Measurements from ENCODE around the gene DLD. TPM values are rescaled to one million over a fixed set of nuclear protein-coding genes. Genes with fewer than 3 reads are reported as not detected.

DLD gene
- total RNA-seq, 1 donor from 2014 or later, result 19.2 TPM

DNA sequence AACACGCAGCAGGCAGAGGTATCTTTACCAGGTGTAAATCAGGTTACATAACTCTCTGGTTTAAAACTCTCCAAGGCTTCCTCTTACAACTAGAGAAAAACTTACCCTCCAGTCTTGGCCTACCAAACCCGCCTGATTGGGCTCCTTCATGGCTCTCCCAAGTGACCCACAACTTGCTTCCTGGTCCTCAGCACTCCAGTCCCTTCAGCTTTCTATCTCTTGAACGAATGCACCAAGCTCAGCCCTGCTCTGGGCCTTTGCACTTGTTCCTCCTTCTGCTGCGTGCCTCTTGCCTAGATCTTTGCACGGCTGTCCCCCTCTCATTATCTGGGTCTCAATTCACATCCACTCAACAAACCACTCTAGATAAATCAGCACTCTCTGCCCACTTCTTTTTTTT, 32.7 kb upstream of the DLD start:
- no peak for DNase-seq (ENCODE audit: low spot score in 2 of 2)
- intact Hi-C loops (cut with DNase I), result no loop called here
- H3K36me3 ChIP-seq, result no peaks in the 10 kb centered on the region
- H3K9me3 ChIP-seq, result no peaks in the 10 kb centered on the region
- H3K27ac ChIP-seq, result no peak overlapping the region
- no peaks in the 10 kb centered on the region for H3K27me3 ChIP-seq
- TF ChIP-seq, protein P1, sequence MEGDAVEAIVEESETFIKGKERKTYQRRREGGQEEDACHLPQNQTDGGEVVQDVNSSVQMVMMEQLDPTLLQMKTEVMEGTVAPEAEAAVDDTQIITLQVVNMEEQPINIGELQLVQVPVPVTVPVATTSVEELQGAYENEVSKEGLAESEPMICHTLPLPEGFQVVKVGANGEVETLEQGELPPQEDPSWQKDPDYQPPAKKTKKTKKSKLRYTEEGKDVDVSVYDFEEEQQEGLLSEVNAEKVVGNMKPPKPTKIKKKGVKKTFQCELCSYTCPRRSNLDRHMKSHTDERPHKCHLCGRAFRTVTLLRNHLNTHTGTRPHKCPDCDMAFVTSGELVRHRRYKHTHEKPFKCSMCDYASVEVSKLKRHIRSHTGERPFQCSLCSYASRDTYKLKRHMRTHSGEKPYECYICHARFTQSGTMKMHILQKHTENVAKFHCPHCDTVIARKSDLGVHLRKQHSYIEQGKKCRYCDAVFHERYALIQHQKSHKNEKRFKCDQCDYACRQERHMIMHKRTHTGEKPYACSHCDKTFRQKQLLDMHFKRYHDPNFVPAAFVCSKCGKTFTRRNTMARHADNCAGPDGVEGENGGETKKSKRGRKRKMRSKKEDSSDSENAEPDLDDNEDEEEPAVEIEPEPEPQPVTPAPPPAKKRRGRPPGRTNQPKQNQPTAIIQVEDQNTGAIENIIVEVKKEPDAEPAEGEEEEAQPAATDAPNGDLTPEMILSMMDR (IDR thresholded peaks at IDR 0.05), result no peak
- H3K4me3 ChIP-seq, result no peak overlapping the region
- no peaks in the 10 kb centered on the region for H3K4me1 ChIP-seq

DNA sequence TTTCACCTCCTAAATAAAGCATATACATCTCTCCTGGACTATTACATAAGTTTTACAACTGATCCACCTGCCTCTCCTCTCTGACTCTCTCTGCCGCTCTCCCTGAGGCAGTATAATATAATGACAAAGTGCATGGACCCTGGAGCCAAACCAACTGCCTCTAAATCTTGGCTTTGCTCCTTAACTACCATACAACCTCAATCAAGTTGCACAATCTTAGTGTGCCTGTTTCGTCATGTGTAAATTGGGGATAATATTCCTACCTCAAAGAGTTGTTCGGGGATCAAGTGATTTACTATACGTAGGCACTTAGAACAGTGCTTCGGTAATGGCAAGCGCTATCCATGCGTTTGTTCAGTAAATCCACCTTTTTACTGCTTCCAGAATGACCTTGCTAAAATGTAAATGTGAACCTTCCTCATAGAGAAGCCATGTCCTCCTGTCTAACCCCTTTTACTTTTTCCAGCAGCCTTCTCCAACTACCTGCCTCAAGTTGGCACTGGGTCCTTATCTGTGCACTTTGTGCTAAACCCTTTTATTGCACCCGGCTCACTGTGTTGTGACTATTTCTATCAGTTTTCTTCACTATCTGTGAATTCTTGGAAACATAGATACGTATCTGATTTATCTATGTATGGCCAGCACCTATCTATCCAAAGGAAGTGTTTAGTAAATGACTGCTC, 30.6 kb upstream of the DLD start:
- DNase-seq (ENCODE audit: low spot score in 2 of 2), result no peak
- no peaks in the 10 kb centered on the region for H3K27me3 ChIP-seq
- no peaks in the 10 kb centered on the region for H3K36me3 ChIP-seq
- no peak overlapping the region for H3K4me3 ChIP-seq
- no peaks in the 10 kb centered on the region for H3K9me3 ChIP-seq
- TF ChIP-seq, protein P1 (IDR thresholded peaks at IDR 0.05), result no peak
- no peak overlapping the region for H3K27ac ChIP-seq
- intact Hi-C loops (cut with DNase I), result no loop called here
- H3K4me1 ChIP-seq, result no peaks in the 10 kb centered on the region

DNA sequence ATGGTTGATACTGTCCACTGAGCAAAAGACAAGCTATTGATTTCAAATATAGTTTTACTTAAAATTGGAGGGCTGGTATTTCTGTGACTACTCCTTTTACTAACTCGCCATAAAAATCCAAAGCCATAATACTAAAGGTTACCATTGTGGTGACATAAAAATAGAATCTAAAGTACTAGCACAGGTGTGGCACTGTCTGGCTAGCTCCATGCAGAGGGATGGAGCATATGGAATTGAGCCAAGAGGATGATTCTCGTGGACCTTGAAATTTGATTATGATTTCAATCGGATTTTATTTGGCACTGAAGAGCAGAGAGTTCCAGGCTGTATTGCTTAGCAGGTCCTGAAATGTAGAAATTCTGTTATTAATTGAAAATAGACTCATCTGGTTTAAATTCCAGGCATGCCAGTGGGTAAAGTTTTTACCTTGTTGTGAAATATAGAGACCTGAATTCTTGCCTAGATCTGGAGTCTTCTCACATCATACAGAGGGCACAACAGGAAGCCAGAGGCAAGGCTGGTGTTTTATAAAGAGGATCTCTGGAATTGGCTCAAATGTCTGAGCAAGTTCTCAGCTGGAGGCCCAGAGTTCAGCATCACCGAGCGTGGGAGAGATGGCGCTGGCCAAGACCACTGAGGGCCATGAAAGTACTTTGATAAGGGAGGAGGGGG, 29.9 kb upstream of the DLD start:
- Histone ChIP-seq H3K36me3 (no peaks in the 10 kb centered on the region), H3K27ac (no peak overlapping the region), H3K4me3 (no peak overlapping the region), H3K4me1 (no peaks in the 10 kb centered on the region), H3K27me3 (no peaks in the 10 kb centered on the region), H3K9me3 (no peaks in the 10 kb centered on the region)
- intact Hi-C loops (cut with DNase I), result no loop called here
- TF ChIP-seq, protein P1 (IDR thresholded peaks at IDR 0.05), result no peak
- DNase-seq (ENCODE audit: low spot score in 2 of 2), result no peak

DNA sequence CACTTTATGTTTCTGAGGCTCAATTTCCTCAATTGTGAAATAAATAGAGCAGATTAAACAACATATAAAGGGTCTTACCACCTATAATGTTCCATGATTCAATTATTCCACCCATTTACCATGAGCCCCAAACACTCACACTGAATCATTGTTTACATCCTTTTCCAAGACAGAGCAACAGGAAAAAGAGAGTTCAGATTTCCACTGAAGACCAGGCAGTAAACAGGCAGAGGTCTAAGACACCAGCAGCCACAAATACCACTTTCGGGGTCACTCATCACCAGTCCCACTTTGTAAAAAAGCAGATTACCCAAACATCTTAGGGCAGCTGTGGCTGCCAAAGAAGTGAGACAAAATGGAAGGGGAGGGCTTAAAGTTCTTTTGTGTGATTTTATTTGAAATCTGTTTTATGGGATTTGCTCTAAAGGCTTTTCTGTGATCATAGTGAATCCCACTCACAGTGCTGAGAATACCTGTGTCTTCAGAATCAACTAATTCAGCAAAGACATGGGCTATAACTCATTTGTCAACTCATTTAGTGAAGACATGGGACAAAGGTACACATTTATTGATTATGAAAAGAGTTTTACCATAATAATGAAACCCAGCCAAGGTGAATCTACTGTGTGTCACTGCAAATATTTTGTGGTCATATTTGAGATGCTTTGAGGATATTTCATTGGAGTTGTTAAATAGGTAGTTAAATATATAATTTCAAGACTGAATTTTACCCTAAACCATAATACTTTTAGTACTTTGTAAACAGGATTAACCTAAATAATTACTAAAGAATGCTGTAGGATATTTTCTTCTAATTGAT, 24.8 kb upstream of the DLD start:
- DNase-seq (ENCODE audit: low spot score in 2 of 2), result no peak
- Histone ChIP-seq H3K9me3 (no peaks in the 10 kb centered on the region), H3K27me3 (no peaks in the 10 kb centered on the region), H3K4me1 (no peaks in the 10 kb centered on the region), H3K36me3 (no peaks in the 10 kb centered on the region), H3K27ac (no peak overlapping the region), H3K4me3 (no peak overlapping the region)
- TF ChIP-seq, protein P1 (IDR thresholded peaks at IDR 0.05), result no peak
- intact Hi-C loops (cut with DNase I), result no loop called here

DNA sequence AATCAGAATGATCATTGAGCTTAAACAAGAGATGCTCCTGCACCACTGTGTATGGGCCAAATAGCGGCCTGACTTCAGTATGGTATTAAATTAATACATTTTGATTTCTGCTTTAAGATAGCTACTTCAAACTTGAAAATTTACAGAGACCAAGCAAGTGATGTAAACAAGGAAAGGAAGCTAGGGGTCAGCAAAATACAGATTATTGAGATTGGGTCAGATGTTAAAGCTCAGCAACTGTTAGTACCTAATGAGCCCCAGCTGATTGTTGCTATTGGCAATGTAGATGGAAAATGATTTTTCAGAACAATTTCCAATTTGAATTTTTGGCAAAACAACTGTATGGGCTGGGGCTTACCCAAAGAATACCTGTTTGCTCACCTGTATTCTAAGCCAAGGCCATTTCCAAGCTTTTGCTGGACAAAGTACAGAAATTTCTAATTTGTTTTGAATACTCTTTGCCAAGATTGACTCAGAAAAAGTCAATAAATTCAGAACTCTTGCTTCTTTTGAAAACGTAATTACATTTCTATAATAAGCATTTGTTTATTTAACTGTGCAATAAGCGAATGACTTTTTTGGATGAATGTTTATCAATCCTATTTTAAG, 23.0 kb upstream of the DLD start:
- DNase-seq (ENCODE audit: low spot score in 2 of 2), result no peak
- H3K4me1 ChIP-seq, result no peaks in the 10 kb centered on the region
- no peaks in the 10 kb centered on the region for H3K36me3 ChIP-seq
- no peaks in the 10 kb centered on the region for H3K9me3 ChIP-seq
- intact Hi-C loops (cut with DNase I), result no loop called here
- H3K27me3 ChIP-seq, result no peaks in the 10 kb centered on the region
- TF ChIP-seq, protein P1 (IDR thresholded peaks at IDR 0.05), result peak in 1 of 3 experiments; percentile 23
- no peak overlapping the region for H3K27ac ChIP-seq
- H3K4me3 ChIP-seq, result no peak overlapping the region
